Astrocyte of the spinal cord (primary cell): Measurements from ENCODE around the gene HSF5.

Experiments
- DNase-seq: peaks from one replicate; pipeline ENCODE4 v3.0.0; 2011; ENCODE audit warnings: low read depth, low spot score
- H3K4me3 ChIP-seq: 2 replicates; pipeline ENCODE4 v1.5.1; 2011; ENCODE audit warnings: low read depth, mild to moderate bottlenecking, low read length, moderate library complexity
- in situ Hi-C: cut with HindIII; loops from 2 replicates; pipeline ENCODE4 v1.10.0; 2017; ENCODE audit warnings: low sequenced_read_pairs
- TF ChIP-seq, protein P1 (sequence below): IDR thresholded peaks from 2 replicates; pipeline ENCODE4 v1.5.1; 2012; ENCODE audit warnings: low read depth, mild to moderate bottlenecking, low read length, inconsistent platforms

The HSF5 gene

GRCh38 chr17:58528443-58528842 is 40.2 kb upstream of the HSF5 start:
- in situ Hi-C loops: no loop called here
- TF ChIP-seq, protein P1, sequence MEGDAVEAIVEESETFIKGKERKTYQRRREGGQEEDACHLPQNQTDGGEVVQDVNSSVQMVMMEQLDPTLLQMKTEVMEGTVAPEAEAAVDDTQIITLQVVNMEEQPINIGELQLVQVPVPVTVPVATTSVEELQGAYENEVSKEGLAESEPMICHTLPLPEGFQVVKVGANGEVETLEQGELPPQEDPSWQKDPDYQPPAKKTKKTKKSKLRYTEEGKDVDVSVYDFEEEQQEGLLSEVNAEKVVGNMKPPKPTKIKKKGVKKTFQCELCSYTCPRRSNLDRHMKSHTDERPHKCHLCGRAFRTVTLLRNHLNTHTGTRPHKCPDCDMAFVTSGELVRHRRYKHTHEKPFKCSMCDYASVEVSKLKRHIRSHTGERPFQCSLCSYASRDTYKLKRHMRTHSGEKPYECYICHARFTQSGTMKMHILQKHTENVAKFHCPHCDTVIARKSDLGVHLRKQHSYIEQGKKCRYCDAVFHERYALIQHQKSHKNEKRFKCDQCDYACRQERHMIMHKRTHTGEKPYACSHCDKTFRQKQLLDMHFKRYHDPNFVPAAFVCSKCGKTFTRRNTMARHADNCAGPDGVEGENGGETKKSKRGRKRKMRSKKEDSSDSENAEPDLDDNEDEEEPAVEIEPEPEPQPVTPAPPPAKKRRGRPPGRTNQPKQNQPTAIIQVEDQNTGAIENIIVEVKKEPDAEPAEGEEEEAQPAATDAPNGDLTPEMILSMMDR: no peak
- no peak for DNase-seq
- H3K4me3 ChIP-seq: no peak overlapping the region

DNA sequence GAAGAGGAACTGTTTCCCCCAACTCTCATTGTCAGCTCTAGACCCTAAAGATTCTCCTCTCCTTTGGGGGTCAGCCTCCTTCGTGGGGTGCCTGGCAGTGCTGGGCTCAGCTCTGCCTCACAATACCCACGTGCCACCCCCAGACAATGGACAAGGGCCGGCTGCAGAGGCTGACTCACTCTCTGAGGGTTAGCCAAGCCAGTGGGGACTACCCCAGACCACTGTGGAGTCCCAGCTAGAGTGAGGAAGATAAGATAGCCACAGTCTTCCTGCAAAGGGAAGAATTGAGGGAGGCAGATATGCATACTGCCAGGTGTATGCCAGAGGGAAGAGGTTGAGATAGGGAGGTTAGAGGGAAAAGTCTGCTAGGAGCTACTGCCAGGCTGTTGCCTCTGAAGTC is 39.7 kb upstream of the HSF5 start:
- no peak overlapping the region for H3K4me3 ChIP-seq
- in situ Hi-C loops: no loop called here
- peak; percentile 56 for DNase-seq
- TF ChIP-seq, protein P1: no peak

DNA sequence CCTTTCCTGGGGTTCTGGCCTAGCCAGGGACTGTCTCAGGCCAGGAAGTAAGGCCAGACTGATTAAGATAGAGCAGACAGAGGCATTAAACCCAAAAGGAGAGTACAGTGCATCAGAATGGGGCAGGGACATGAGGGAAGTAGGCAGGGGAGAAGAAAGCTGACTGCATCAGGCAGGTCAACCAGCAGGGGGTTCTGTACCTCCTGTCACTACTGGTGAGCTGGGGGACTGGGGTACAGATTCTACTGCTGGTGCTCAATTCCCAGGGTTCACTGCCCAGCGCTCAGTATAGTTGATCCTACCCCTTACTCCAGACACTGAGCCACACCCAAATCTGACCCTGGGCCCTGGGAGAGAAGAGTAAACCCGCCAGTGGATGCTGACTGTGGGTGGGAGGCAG is 39.1 kb upstream of the HSF5 start:
- no peak for DNase-seq
- TF ChIP-seq, protein P1: peak; percentile 8
- in situ Hi-C loops: no loop called here
- H3K4me3 ChIP-seq: no peak overlapping the region

- peak; percentile 80 for DNase-seq
- in situ Hi-C loops: no loop called here
- H3K4me3 ChIP-seq: no peak overlapping the region
- TF ChIP-seq, protein P1: no peak
Observed at GRCh38 chr17:58525239-58525638, 37.0 kb upstream of the HSF5 start.

- no peak for DNase-seq
- H3K4me3 ChIP-seq: no peak overlapping the region
- in situ Hi-C loops: no loop called here
- TF ChIP-seq, protein P1: no peak
Observed at GRCh38 chr17:58521680-58522079, 33.5 kb upstream of the HSF5 start.

GRCh38 chr17:58520843-58521430 is 32.7 kb upstream of the HSF5 start:
- no peak overlapping the region for H3K4me3 ChIP-seq
- TF ChIP-seq, protein P1: peak; percentile 54
- in situ Hi-C loops: no loop called here
- DNase-seq: no peak
